Cardiac septum (tissue), 1 donor: ENCODE measurements around the gene TMEM44. TPM values are rescaled to one million over a fixed set of nuclear protein-coding genes. Genes with fewer than 3 reads are reported as not detected.
"Not testable (repeated sequence)": the region's sequence is repeated elsewhere in the genome, so short reads cannot be mapped to it uniquely, and the experiment has no call there.

Experiments used
- DNase-seq: peaks from one replicate; pipeline ENCODE4 v3.0.0-alpha.2; 2020; ENCODE audit warnings: low spot score
- intact Hi-C: fragments of 100-400 bp; cut with DNase I; formaldehyde crosslinking; loops from one replicate; pipeline ENCODE4 v1.14.0; 2022
- total RNA-seq: library from RNA; stranded (reverse); fragmentation: NEBNext Ultra II Directional; extraction: Animal tissue kit (Norgen Biotek cat#: 25700); gene quantifications from one replicate; pipeline ENCODE4 v1.2.1, GENCODE V29; 2021
- donor health status: DM: no; HTN: no; CAD: no.

The TMEM44 gene
- total RNA-seq, 1 donor from 2014 or later, result 5.7 TPM

- no peak for DNase-seq
- intact Hi-C loops, result no loop called here
Measured at GRCh38 chr3:194618858-194619608, 14.2 kb downstream of the TMEM44 start.

DNA sequence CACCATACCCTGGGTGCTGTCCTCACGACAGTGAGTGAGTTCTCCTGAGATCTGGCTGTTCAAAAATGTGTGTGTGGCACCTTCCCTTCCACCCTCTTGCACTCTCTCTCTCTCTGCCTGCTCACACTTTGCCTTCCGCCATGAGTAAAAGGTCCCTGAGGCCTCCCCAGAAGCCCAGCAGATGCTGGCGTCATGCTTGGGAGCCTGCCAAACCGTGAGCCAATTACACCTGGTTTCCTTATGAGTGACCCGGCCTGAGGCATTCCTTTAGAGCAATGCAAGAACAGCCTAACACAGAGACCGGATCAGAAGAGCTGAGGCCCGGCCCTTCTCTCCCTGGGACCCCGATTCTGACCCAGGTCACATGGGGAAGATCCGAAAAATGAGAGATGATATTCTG, 15.4 kb downstream of the TMEM44 start:
- DNase-seq, result no peak
- intact Hi-C loops, result no loop called here

DNA sequence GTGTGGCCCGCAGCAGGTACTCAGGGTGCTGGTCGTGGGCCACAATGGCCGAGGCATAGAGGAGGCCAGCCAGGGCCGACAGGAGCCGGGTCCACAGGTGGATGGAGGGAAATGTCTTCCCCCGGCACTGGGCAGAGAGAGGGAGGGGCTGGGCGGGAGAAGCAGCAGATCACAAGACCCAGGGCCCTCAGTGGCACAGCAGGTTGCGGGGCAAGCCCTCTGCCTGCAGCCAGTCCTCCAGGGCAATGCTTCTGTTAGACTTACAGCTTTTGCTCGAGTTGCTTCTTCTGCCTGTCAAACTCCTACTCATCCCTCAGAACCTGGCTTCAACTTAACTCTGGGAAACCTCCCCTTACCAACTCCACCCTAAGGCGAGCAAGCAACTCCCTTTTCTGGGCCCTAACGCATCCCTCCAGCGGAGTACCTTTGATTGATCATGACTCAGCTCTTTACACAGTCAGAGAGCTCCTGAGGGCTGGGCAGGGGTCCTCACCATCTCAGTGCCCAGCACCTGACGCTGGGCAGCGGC, 16.0 kb downstream of the TMEM44 start:
- intact Hi-C loops, result no loop called here
- DNase-seq, result no peak

DNA sequence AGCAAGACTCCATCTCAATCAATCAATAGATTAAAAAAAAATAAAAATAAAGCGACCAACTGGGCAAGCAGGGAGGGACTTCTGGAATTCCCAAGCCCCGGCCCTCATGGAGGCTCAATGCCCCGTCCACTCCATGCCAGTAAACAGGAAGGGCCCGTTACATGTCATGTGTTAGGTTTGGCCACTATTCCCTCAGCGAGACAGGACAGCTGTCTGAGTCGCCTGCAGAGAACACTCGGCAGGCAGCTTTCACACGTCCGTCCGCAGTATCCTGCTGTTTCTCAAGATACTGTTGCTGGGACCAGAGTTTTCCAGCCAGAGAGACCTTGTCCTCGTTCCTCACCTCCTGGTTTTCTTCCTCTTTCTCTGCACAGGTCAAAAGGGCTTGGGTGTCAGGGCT, 18.0 kb downstream of the TMEM44 start:
- DNase-seq, result no peak
- intact Hi-C loops, result no loop called here

- intact Hi-C loops, result no loop called here
- DNase-seq, result no peak
Measured at GRCh38 chr3:194612221-194612620, 21.0 kb downstream of the TMEM44 start.

DNA sequence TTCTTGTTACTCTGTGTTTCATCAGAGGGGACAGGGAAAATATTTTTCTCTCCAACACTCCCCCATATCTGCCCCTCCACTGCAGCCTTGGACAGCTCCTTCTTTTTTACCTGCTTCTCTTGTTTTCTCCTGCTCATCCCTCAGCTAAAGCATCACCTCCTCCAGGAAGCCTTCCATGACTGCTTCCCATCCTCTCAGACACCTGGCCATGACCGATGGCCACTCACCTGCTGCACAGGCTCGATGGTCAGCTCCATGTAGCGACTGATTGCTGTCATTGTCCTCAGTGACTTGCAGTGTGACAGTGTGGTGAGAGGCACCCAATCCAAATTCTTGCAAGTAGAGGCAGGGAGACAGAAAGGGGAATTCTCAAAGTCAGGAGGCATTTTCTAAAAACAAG, 22.5 kb downstream of the TMEM44 start:
- no peak for DNase-seq
- intact Hi-C loops, result no loop called here

DNA sequence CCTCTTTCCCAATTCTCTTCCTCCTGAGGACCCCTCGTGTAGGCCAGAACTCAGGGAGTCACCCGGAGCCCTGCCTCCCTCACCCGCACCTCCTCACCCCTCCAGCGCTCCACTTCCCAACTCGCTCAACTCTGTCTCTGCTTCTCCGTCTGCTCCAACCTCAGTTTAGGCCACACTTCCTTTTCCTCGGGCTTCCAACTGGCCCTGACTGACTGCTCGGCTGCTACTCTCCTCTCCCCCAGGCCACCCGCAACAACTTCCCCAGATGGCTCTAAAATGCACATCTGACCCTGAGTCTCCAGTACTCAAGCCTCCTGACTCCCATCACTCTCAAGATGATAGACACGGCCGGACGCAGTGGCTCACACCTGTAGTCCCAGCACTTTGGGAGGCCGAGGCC, 23.6 kb downstream of the TMEM44 start:
- no peak for DNase-seq
- intact Hi-C loops, result no loop called here

DNA sequence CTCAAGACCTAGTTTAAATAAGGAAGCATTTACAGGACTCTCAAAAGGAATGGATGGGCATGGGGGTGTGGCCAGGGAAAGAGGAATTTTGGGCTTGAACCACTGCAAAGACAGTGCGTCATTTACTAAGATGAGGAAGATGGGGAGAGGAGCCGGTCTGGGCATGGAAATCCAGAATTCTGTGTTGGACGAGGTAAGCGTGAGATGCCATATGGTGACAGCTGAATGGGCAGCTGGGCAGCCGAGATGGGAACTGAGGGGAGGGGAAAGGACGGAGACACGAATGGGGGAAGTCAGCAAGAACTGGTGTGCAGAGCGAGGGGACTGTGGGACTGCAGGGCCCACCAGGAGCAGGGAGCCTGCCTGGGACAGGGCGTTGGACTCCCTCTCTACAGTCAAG, 24.2 kb downstream of the TMEM44 start:
- no peak for DNase-seq
- intact Hi-C loops, result no loop called here

DNA sequence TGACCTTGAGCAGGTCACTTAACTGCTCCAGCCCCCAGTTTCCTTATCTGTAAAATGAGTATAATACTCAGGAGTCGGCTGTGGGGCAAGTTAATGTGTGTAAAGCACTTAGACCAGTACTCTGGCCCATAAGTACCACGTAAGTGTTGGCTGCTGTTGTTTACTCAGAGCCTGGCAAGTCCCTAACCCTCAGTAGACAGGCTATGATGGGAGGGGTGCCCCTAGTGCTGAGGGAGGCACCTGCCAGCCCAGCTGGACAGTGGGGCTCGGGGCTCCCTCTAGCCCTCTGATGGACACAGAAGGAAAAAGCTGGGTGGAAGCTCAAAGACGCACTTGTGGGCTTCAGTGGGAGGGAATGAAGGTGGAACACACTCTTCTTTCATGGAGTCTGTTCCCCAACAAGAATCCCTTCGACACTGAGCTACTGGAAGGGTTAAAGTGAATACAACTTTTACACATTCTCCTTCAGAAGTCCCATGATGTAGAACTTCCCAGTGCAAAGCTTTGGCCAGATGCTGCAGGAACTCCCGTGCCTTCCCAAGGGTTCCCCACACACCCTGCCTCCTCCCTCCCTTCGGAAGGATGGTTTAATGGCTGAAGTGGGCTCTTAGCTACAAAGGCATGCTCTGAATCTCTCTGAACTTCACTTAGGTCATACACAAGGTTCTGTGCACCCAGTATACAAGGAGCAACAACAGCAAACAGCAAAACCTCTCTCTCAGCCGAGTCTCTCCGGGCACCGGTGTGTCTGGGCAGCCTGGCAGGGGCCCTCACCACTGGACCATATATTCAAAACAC, 25.4 kb downstream of the TMEM44 start:
- intact Hi-C loops, result no loop called here

DNA sequence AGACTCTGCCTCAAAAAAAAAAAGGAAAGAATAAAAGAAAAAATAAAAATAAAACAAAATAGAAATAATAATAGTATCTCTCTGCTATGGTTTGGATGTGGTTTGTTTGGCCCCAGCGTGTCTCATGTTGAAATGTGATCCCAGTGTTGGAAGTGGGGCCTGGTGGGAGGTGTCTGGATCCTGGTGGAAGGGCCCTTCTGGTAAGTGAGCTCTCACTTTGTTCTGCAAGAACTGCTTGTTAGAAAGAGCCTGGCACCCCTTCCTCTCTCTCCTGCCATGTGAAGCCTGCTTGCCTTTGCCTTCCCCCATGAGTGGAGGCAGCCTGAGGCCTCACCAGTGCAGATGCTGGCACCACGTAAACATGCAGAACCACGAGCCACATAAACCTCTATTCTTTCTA, 26.3 kb downstream of the TMEM44 start:
- intact Hi-C loops, result no loop called here
- no peak for DNase-seq

More for the DNA sequence above, 25.4 kb downstream of the TMEM44 start:
- no peak for DNase-seq

DNA sequence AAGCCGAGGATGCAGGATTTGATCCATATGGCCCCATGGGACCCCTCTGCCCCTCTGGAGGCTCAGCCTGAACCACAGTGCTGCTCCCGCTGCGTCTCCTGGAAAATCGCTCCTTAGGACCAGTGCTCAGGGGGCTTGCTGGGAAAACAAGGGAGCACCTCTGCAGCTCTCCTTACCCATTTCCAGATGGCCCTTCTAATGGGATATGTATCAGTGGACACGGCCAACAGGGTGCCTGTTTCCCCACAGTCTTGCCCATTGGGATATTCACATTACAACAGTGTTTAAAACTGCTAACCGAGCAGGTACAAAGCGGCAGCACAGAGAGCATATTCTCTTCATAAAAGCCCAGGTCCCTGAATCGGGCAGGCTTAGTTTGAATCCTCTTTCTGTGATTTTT, 27.1 kb downstream of the TMEM44 start:
- no peak for DNase-seq
- intact Hi-C loops, result no loop called here

GRCh38 chr3:194605314-194605713, 27.9 kb downstream of the TMEM44 start:
- DNase-seq, intact Hi-C loops: not testable (repeated sequence)

DNA sequence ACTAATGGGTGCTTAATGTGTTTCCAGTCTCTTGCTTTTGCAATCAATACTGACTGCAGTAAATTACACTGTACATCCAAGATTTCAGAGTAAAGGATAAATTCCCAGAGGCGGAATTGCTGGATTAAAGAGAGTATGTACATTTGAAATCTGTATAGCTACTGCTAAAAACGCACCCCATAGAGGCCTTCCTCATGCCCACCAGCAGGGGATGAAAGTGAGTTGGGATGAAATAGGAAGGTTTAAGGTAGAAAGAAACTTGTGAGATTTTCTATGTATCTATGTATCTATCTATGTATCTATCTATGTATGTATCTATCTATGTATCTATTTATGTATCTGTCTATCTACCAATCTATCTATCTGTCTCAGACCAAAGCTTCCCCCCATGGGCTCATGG, 28.4 kb downstream of the TMEM44 start:
- no peak for DNase-seq
- intact Hi-C loops, result no loop called here

DNA sequence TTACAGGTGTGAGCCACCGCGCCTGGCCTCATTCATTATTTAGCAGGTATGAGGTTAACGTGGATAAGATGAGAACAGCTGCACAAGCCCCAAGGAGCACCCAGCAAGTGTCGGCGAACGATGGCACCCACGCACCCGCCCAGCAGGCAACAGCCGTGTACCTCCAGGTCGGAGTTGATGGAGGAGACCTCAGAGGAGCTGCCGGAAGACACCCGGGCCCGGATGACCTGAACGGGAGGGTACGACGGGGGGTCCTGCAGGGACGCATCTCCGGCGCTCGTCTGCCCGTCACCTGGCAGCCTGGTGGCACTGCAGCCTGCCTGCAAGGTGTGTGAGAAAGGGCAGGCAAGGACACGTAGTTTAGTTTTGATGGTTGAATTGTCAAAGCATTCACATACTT, 29.1 kb downstream of the TMEM44 start:
- intact Hi-C loops, result no loop called here

GRCh38 chr3:194602669-194603171, 30.5 kb downstream of the TMEM44 start:
- intact Hi-C loops, result no loop called here
- no peak for DNase-seq

More for the DNA sequence above, 29.1 kb downstream of the TMEM44 start:
- no peak for DNase-seq

GRCh38 chr3:194598771-194599557, 34.3 kb downstream of the TMEM44 start:
- intact Hi-C loops, result no loop called here
- DNase-seq, result no peak

GRCh38 chr3:194596906-194597305, 36.3 kb downstream of the TMEM44 start:
- intact Hi-C loops, result no loop called here
- no peak for DNase-seq

GRCh38 chr3:194592798-194593752, 40.1 kb downstream of the TMEM44 start:
- intact Hi-C loops, result loop anchor here (5.0 kb wide), 1 partner anchor 261 kb away; no protein-coding TSS in a partner anchor
- no peak for DNase-seq

DNA sequence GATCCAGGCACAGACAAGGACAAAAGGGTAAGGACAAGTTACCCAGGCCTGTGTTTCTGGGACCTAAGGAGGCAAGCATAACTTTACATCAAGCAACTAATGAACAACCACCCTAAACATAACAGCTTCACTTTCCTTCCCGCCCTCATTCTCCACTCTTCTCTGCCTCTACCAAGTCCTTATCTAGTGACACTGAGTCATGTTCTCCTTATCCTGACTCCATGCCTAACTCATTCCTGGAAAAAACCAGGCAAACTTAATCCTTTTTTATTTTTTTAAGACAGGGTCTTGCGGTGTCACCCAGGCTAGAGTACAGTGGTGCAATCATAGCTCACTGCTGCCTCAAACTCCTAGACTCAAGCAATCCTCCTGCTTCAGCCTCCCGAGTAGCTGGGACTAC, 44.5 kb downstream of the TMEM44 start:
- intact Hi-C loops, result no loop called here
- DNase-seq, result no peak
